ENCODE measurements around the gene ZFAND4.
"Not testable (repeated sequence)": the region's sequence is repeated elsewhere in the genome, so short reads cannot be mapped to it uniquely, and the experiment has no call there.

ZFAND4 gene

GRCh38 chr10:45586028-45586824 lies 86.3 kb downstream of the ZFAND4 start:
- no peak for DNase-seq

- DNase-seq, result no peak
These were observed 87.4 kb downstream of the ZFAND4 start for GRCh38 chr10:45585131-45585530.

- no peak for DNase-seq
These were observed 90.2 kb downstream of the ZFAND4 start for GRCh38 chr10:45582386-45582781.

- DNase-seq, result no peak
These were observed 90.8 kb downstream of the ZFAND4 start for GRCh38 chr10:45581582-45582385.

GRCh38 chr10:45581216-45581549 lies 91.4 kb downstream of the ZFAND4 start:
- DNase-seq, result no peak

- peak; percentile 37 for DNase-seq
These were observed 92.0 kb downstream of the ZFAND4 start for GRCh38 chr10:45580371-45581215.

GRCh38 chr10:45578384-45578971 lies 94.1 kb downstream of the ZFAND4 start:
- DNase-seq, result no peak

- no peak for DNase-seq
These were observed 96.5 kb downstream of the ZFAND4 start for GRCh38 chr10:45575966-45576597.

GRCh38 chr10:45575032-45575761 lies 97.4 kb downstream of the ZFAND4 start:
- not testable (repeated sequence) for DNase-seq

GRCh38 chr10:45569471-45569870 lies 103.1 kb downstream of the ZFAND4 start:
- DNase-seq, result no peak

- DNase-seq, result no peak
These were observed 106.2 kb downstream of the ZFAND4 start for GRCh38 chr10:45566415-45566814.

Data from activated CD4-positive, CD25-positive, alpha-beta regulatory T cell treated with anti-CD3 and anti-CD28 coated beads, Interleukin-2, amount 50 U/mL, for 72 hours (primary cell).